Germinal center (tissue), 1 donor: ENCODE results near the gene UBR4.

Experiments
- DNase-seq: peaks from one replicate; pipeline ENCODE4 v3.0.0; 2012; ENCODE audit warnings: mixed read lengths, low spot score

UBR4 gene

GRCh38 chr1:19089524-19089923 is 120.5 kb downstream of the UBR4 start:
- DNase-seq: no peak

- no peak for DNase-seq
These were observed 121.2 kb downstream of the UBR4 start for GRCh38 chr1:19088717-19089442.

GRCh38 chr1:19087737-19088594 is 122.1 kb downstream of the UBR4 start:
- no peak for DNase-seq

GRCh38 chr1:19087017-19087736 is 122.9 kb downstream of the UBR4 start:
- no peak for DNase-seq

- no peak for DNase-seq
These were observed 123.7 kb downstream of the UBR4 start for GRCh38 chr1:19086176-19086875.

- no peak for DNase-seq
These were observed 125.8 kb downstream of the UBR4 start for GRCh38 chr1:19084206-19084738.

- DNase-seq: no peak
These were observed 127.0 kb downstream of the UBR4 start for GRCh38 chr1:19083081-19083480.

GRCh38 chr1:19081218-19081893 is 128.7 kb downstream of the UBR4 start:
- no peak for DNase-seq

- no peak for DNase-seq
These were observed 129.3 kb downstream of the UBR4 start for GRCh38 chr1:19080721-19081120.

GRCh38 chr1:19079541-19080472 is 130.3 kb downstream of the UBR4 start:
- DNase-seq: no peak

- DNase-seq: no peak
These were observed 131.5 kb downstream of the UBR4 start for GRCh38 chr1:19078536-19078935.

GRCh38 chr1:19076841-19077616 is 133.0 kb downstream of the UBR4 start:
- DNase-seq: no peak

GRCh38 chr1:19074902-19075721 is 135.0 kb downstream of the UBR4 start:
- DNase-seq: no peak

GRCh38 chr1:19074361-19074901 is 135.6 kb downstream of the UBR4 start:
- no peak for DNase-seq

GRCh38 chr1:19073311-19074186 is 136.5 kb downstream of the UBR4 start:
- DNase-seq: no peak

GRCh38 chr1:19072285-19072981 is 137.6 kb downstream of the UBR4 start:
- no peak for DNase-seq
